Breast epithelium (tissue), 3 donors: ENCODE measurements around the gene RPL11.

ENCODE experiments used
- CTCF ChIP-seq, 3 donors: fragments of 450-650 bp; IDR thresholded peaks; one replicate each; pipeline ENCODE4 v1.5.1; 2016 to 2017; ENCODE audit warnings: antibody characterized with exemption in 3 of 3, mild to moderate bottlenecking in 3 of 3, moderate library complexity in 3 of 3
- POLR2AphosphoS5 ChIP-seq, 3 donors: sonication (generic); formaldehyde crosslinking; IDR thresholded peaks; one replicate each; pipeline ENCODE4 v1.6.1; 2017; ENCODE audit warnings: antibody characterized with exemption in 3 of 3

- TF ChIP-seq POLR2AphosphoS5 (IDR thresholded peaks at IDR 0.05) (no peak), CTCF (IDR thresholded peaks at IDR 0.05) (no peak)
Observed at GRCh38 chr1:23732363-23733224, 41.0 kb downstream of the RPL11 start.
